A673 (cell line): ENCODE measurements around the gene DCTN3. TPM values are rescaled to one million over a fixed set of nuclear protein-coding genes. Genes with fewer than 3 reads are reported as not detected.
A peak's percentile ranks its signal among the peaks of the same experiment; 100 is the strongest.

ENCODE experiments used
- Bru-seq: library from RNA; stranded (reverse); fragments of 400-500 nt; gene quantifications from one replicate; lab custom pipeline; 2021; lab: Mats Ljungman, UMichigan
- BruChase-seq, 2 experiments: library from RNA; stranded (reverse); fragments of 400-500 nt; gene quantifications; one replicate each; lab custom pipeline; 2021; lab: Mats Ljungman, UMichigan
- BruUV-seq: library from RNA; stranded (reverse); fragments of 400-500 nt; replicated peaks from 2 replicates; lab custom pipeline; 2021; lab: Mats Ljungman, UMichigan
- CTCF ChIA-PET: fragments of 300-600 bp; sonication (Branson Sonifier 250); formaldehyde crosslinking; loops from one replicate; lab custom pipeline; 2022; ENCODE audit warnings: antibody characterized with exemption; lab: Charles Lee
- POLR2A ChIA-PET: fragments of 300-600 bp; sonication (Branson Sonifier 250); formaldehyde crosslinking; loops from one replicate; lab custom pipeline; 2022; ENCODE audit warnings: antibody characterized with exemption; ENCODE audit not compliant: low non-redundant PET; lab: Charles Lee
- DNase-seq: peaks from one replicate; pipeline ENCODE4 v3.0.0-alpha.2; 2015; ENCODE audit warnings: low spot score
- H3K27ac ChIP-seq: fragments of 200-600 bp; sonication (generic); 2 replicates; pipeline ENCODE4 v1.5.1; 2016; ENCODE audit warnings: mixed run types, low read depth, mild to moderate bottlenecking, mixed read lengths, antibody characterized with exemption, low read length; ENCODE audit not compliant: poor library complexity, severe bottlenecking
- H3K27me3 ChIP-seq: fragments of 200-600 bp; sonication (generic); replicated peaks from 2 replicates; pipeline ENCODE4 v1.6.1; 2017; ENCODE audit warnings: mixed run types, low read depth, mild to moderate bottlenecking, mixed read lengths, antibody characterized with exemption, low read length; ENCODE audit not compliant: insufficient read depth, poor library complexity
- H3K36me3 ChIP-seq: fragments of 200-600 bp; sonication (generic); 2 replicates; pipeline ENCODE4 v1.6.1; 2016; ENCODE audit warnings: mixed run types, mild to moderate bottlenecking, mixed read lengths, antibody characterized with exemption, low read length; ENCODE audit not compliant: insufficient read depth, poor library complexity, severe bottlenecking
- H3K4me1 ChIP-seq: fragments of 200-600 bp; sonication (generic); 2 replicates; pipeline ENCODE4 v1.6.1; 2017; ENCODE audit warnings: mixed run types, mild to moderate bottlenecking, mixed read lengths, antibody characterized with exemption, low read length; ENCODE audit not compliant: insufficient read depth, poor library complexity, severe bottlenecking
- H3K4me3 ChIP-seq: fragments of 200-600 bp; sonication (generic); 2 replicates; pipeline ENCODE4 v1.5.1; 2016; ENCODE audit warnings: low read depth, mixed run types, mild to moderate bottlenecking, mixed read lengths, low read length; ENCODE audit not compliant: poor library complexity, severe bottlenecking
- H3K9me3 ChIP-seq: fragments of 200-600 bp; sonication (generic); 2 replicates; pipeline ENCODE4 v1.6.1; 2016; ENCODE audit warnings: mixed run types, low read depth, mild to moderate bottlenecking, mixed read lengths, antibody characterized with exemption, low read length; ENCODE audit not compliant: poor library complexity, severe bottlenecking
- EZH2 ChIP-seq: fragments of 200-600 bp; sonication (generic); IDR thresholded peaks from 2 replicates; pipeline ENCODE4 v1.6.1; 2017; ENCODE audit warnings: borderline replicate concordance, low read depth, mild to moderate bottlenecking, mixed read lengths, antibody characterized with exemption, low read length; ENCODE audit not compliant: poor library complexity, severe bottlenecking
- intact Hi-C: fragments of 100-400 bp; cut with micrococcal nuclease; formaldehyde crosslinking; loops from one replicate; pipeline ENCODE4 v1.10.0; 2022; ENCODE audit not compliant: unreplicated experiment
- long read RNA-seq: library from polyadenylated mRNA; stranded (forward); transcript quantifications from one replicate; pipeline ENCODE4 v2.0.0, GENCODE V29; 2022
- total RNA-seq: library from RNA; stranded (reverse); gene quantifications from 2 replicates; pipeline ENCODE4 v1.2.3, GENCODE V29; 2021
- TF ChIP-seq, protein P1 (sequence below): fragments of 300-800, 200-600 bp; sonication (generic); conservative IDR thresholded peaks from 2 replicates; pipeline ENCODE4 v1.5.1; 2017; ENCODE audit warnings: low read depth, mild to moderate bottlenecking, antibody characterized with exemption, low read length, moderate library complexity, mixed read lengths

The DCTN3 gene
- total RNA-seq = 79.3 and 89.4 TPM in 2 replicates
- percentile 61 among the genes with signal in this experiment for Bru-seq, nascent RNA
- percentile 63 among the genes with signal in this experiment for BruChase-seq, experiment 1, labeled RNA remaining after a 2-hour chase
- BruChase-seq, experiment 2, labeled RNA remaining after a 6-hour chase = percentile 61 among the genes with signal in this experiment
- long read RNA-seq, transcript DCTN3-201 (7 exons, 808 nt) = major isoform, 61 of 75 reads
- long read RNA-seq, partial matches to known transcripts = 0 of 75 reads
- long read RNA-seq, other reads (novel, unspliced or antisense) = 8 of 75 reads

DNA sequence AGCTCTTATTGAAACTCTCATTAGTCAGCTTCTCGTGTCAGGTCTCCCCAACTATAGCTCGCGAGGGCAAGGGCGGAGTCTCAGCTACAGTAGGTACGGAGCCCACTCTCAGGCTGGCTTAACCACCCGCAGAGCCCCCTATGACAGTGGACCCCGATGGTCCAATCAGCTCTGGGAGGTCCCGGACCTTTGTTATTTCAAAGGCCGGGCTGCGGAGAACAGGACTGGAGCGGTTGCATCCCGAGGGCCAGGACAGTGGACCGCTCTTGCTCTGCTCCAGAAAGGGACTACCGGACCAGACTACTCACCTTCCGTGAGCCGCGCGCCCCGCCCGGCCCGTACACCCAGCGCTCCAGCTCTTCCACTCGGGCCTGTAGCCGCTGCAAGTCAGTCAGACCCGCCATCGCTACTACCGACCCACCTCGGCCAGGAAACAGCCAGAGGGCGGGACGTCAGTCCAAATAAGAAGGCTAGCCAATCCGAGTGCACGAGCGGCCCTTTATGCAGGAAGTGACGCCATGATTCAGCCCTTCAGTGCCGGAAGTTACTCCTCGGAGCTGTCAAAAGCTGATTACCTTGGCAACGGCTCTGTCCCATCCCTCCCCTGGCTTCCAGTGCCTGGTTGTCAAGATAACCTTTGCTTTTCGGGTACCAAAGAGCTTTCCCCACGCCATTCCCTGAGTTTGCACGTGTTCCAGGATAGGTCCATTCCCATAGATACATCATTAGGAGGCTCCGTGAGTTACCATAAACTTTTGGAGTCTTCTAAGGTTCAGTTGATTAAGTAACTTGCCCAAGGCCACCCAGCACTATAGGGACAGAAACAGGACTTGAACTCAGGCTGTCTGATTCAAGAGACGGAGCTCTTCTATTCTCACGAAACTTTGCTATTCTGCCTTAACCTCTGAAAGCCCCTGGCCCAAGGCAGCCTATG is at the start of gene DCTN3:
DCTN3 (minus strand) TSS at position 435 of the 934 bp plus-strand sequence; CDS start at position 404, 31 bp downstream.
- no peaks in the 10 kb centered on the region for H3K36me3 ChIP-seq
- POLR2A ChIA-PET = no interaction called here
- H3K27me3 ChIP-seq = peaks cover 16% of the 10 kb centered on the region
- peaks cover 3% of the 10 kb centered on the region for H3K4me1 ChIP-seq
- DNase-seq = peak; percentile 97
- CTCF ChIA-PET = interaction anchor here (1.2 to 1.3 kb wide), 2 partner anchors 14 to 27 kb away, joined by 3 to 7 read pairs; no protein-coding TSS in a partner anchor
- H3K4me3 ChIP-seq = peak within 1 kb of the TSS; percentile 94
- H3K9me3 ChIP-seq = no peaks in the 10 kb centered on the region
- H3K27ac ChIP-seq = peak within 1 kb of the TSS; percentile 72
- intact Hi-C loops = no loop called here
- BruUV-seq = TSS peak; percentile 69
- no peak for TF ChIP-seq EZH2
- TF ChIP-seq, protein P1, sequence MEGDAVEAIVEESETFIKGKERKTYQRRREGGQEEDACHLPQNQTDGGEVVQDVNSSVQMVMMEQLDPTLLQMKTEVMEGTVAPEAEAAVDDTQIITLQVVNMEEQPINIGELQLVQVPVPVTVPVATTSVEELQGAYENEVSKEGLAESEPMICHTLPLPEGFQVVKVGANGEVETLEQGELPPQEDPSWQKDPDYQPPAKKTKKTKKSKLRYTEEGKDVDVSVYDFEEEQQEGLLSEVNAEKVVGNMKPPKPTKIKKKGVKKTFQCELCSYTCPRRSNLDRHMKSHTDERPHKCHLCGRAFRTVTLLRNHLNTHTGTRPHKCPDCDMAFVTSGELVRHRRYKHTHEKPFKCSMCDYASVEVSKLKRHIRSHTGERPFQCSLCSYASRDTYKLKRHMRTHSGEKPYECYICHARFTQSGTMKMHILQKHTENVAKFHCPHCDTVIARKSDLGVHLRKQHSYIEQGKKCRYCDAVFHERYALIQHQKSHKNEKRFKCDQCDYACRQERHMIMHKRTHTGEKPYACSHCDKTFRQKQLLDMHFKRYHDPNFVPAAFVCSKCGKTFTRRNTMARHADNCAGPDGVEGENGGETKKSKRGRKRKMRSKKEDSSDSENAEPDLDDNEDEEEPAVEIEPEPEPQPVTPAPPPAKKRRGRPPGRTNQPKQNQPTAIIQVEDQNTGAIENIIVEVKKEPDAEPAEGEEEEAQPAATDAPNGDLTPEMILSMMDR = no peak

DNA sequence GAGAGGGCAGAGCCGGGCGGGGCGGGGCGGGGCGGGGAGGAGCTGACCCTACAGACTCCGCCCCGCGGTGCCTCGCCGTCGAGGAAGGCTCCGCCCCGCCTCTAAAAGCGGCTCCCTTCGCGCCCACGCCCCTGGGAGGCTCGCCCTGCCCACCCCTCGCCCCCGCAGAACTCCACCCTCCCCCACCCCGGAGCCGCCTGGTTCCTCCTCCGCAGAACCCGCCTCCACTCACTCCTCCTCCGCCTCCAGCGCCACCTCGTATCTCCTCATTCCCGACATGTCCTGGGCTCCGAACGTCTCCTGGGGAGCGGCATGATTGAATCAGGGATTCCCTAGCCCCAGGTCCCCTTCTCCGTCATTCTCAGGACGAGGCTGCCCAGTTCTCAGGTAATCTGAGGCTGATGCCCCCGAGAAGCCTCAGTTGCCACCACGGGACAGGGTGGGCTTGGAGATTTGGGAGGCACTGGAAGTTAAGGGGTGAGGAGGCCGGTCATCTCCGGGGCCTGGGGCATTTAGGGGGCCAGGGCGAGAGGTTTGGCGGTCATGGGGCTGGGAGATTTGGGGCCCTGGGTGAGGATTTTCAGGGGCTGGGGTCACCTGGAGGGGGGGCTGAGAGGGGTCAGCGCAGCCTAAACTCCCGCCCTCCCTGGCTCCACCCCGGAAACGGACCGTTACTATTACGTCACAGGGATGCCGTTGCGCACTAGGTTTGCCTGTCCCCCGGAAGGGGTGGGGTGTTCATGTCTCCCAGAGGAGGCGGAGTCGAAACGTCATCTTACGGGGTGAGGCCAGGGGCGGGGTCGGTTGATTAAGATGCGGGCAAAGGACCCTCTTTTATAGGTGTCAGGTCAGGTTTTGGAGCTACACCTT is 45.3 kb upstream of the DCTN3 start:
- Histone ChIP-seq H3K36me3 (peaks cover 3% of the 10 kb centered on the region), H3K9me3 (no peaks in the 10 kb centered on the region), H3K27me3 (no peaks in the 10 kb centered on the region), H3K27ac (peak overlapping the region; percentile 98), H3K4me3 (peak overlapping the region; percentile 77), H3K4me1 (peaks cover 6% of the 10 kb centered on the region)
- no peak for TF ChIP-seq EZH2
- TF ChIP-seq, protein P1 = no peak
- BruUV-seq = no TSS peak
- intact Hi-C loops = no loop called here
- POLR2A ChIA-PET = interaction anchor here (0.7 kb wide), 1 partner anchor 39 kb away, joined by 6 read pairs; no protein-coding TSS in a partner anchor
- CTCF ChIA-PET = interaction anchor here (0.7 to 1.0 kb wide), 2 partner anchors 19 to 37 kb away, joined by 4 read pairs; no protein-coding TSS in a partner anchor
- peak; percentile 97 for DNase-seq

DNA sequence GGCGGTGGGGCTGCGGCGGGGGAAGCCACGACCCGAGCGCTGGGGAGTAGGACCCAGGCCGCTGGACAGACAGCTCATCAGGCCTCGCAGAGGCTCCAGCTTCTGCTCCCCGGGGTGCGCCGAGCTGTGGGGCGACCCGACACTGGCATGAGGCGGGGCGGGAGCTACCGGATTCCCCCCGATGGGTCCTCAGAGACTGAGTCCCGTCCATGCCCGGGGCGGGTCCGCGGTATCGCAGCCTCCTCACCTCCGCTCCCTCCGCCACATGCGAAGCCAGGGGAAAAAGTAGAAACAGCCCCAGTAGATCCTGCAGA is 44.7 kb upstream of the DCTN3 start:
- BruUV-seq = TSS peak; percentile 79

More for the DNA sequence above, 44.7 kb upstream of the DCTN3 start:
- TF ChIP-seq, protein P1 = no peak
- no peak for TF ChIP-seq EZH2
- intact Hi-C loops = no loop called here
- Histone ChIP-seq H3K9me3 (no peaks in the 10 kb centered on the region), H3K27me3 (no peaks in the 10 kb centered on the region), H3K36me3 (peaks cover 3% of the 10 kb centered on the region), H3K27ac (peak overlapping the region; percentile 74), H3K4me3 (peak overlapping the region; percentile 77), H3K4me1 (peaks cover 6% of the 10 kb centered on the region)
- POLR2A ChIA-PET = interaction anchor here (0.7 kb wide), 1 partner anchor 39 kb away, joined by 6 read pairs; no protein-coding TSS in a partner anchor
- DNase-seq = no peak
- CTCF ChIA-PET = interaction anchor here (0.6 to 1.1 kb wide), 4 partner anchors 18 to 255 kb away, joined by 3 to 6 read pairs (median 4); no protein-coding TSS in a partner anchor
